Neutrophil (primary cell): ENCODE measurements around the gene NEK1.

Experiments
- H3K27ac ChIP-seq: fragments of 200-600 bp; sonication (generic); 2 replicates; pipeline ENCODE4 v1.5.1; 2016; ENCODE audit warnings: mild to moderate bottlenecking, moderate library complexity
- H3K27me3 ChIP-seq: fragments of 200-600 bp; sonication (generic); 2 replicates; pipeline ENCODE4 v1.6.0; 2016; ENCODE audit warnings: mild to moderate bottlenecking
- H3K36me3 ChIP-seq: fragments of 200-600 bp; sonication (generic); 2 replicates; pipeline ENCODE4 v1.5.1; 2017
- H3K4me1 ChIP-seq, 2 experiments: fragments of 200-600 bp in 1 of 2; sonication (generic) in 1 of 2; 1 replicate in 1 of 2; 2 replicates in 1 of 2; pipeline versions ENCODE4 v1.5.1 to v1.6.1; 2013 to 2016; ENCODE audit warnings: low read depth in 1 of 2, low read length in 1 of 2, mild to moderate bottlenecking in 1 of 2, moderate library complexity in 1 of 2; ENCODE audit not compliant: control insufficient read depth in 1 of 2, insufficient read depth in 1 of 2
- H3K4me3 ChIP-seq, 2 experiments: fragments of 200-600 bp in 1 of 2; sonication (generic) in 1 of 2; 1 replicate in 1 of 2; 2 replicates in 1 of 2; pipeline ENCODE4 v1.5.1; 2013 to 2016; ENCODE audit warnings: low read depth in 1 of 2, low read length in 1 of 2, mild to moderate bottlenecking in 1 of 2, moderate library complexity in 1 of 2
- H3K9me3 ChIP-seq: fragments of 200-600 bp; sonication (generic); 2 replicates; pipeline ENCODE4 v1.5.1; 2016
- TF ChIP-seq, protein P1 (sequence below): fragments of 200-600 bp; sonication (generic); IDR thresholded peaks from 2 replicates; pipeline ENCODE4 v1.5.1; 2016; ENCODE audit warnings: antibody characterized with exemption

Gene NEK1

DNA sequence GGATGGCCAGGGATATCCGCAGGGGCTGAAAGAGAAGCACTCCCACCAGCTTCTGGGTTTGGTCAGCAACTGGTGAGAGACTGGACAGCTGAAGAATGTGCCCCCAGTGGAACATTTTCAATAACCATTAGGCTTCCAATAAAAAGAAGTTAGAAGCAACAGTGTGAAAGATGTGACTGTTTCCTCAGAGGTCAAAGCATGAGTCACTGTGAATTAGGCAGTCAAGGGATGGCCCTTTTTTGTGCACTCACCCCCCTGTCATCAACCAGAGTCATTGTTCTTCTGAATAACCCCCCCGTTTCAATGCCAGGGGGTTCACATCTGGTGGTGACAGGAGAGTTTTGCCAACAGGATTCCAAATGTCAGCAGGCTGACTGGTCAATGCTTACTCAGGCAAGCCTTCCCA is 267.1 kb downstream of the NEK1 start:
- Histone ChIP-seq H3K27ac (no peak overlapping the region), H3K4me1 (no peaks in the 10 kb centered on the region), H3K9me3 (no peaks in the 10 kb centered on the region), H3K27me3 (no peaks in the 10 kb centered on the region), H3K36me3 (no peaks in the 10 kb centered on the region), H3K4me3 (no peak overlapping the region)
- TF ChIP-seq, protein P1, sequence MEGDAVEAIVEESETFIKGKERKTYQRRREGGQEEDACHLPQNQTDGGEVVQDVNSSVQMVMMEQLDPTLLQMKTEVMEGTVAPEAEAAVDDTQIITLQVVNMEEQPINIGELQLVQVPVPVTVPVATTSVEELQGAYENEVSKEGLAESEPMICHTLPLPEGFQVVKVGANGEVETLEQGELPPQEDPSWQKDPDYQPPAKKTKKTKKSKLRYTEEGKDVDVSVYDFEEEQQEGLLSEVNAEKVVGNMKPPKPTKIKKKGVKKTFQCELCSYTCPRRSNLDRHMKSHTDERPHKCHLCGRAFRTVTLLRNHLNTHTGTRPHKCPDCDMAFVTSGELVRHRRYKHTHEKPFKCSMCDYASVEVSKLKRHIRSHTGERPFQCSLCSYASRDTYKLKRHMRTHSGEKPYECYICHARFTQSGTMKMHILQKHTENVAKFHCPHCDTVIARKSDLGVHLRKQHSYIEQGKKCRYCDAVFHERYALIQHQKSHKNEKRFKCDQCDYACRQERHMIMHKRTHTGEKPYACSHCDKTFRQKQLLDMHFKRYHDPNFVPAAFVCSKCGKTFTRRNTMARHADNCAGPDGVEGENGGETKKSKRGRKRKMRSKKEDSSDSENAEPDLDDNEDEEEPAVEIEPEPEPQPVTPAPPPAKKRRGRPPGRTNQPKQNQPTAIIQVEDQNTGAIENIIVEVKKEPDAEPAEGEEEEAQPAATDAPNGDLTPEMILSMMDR: no peak
